Measurements from ENCODE around the gene ALKBH4. TPM values are rescaled to one million over a fixed set of nuclear protein-coding genes. Genes with fewer than 3 reads are reported as not detected.
A peak's percentile ranks its signal among the peaks of the same experiment; 100 is the strongest.

ALKBH4 gene
- total RNA-seq, 1 experiment from 2014 or later, result 31.0 TPM

DNA sequence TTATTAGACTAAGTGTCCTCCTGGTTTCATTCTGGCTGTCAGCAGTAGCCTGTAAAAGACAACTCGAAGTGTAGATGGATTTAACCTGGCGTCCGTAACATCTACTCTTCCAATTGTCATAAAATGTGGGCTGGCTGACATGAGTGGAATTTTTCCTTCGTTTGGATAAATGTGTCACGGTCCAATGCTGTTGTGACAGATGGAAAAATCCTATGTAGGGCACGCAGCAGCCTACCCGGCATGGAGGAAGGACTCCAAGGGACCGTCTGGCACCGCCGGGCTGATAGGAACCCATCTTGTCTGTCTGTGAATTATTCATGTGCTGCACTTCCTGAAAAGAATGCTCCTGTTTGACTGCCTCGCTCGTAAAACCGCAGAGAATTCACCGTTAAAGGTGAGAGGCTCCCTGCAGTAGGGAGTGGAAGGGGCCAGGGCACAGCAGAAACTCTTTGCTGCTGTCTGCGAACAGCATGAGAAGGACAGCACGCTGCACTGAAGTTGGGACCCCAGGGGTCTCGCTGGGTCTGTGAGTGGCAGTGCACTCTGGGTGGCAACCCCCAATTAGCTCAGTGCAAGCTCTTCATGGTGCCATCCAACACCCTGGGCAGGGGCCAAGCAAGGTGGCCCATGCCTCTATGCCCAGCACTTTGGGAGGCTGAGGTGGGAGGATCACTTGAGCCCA is 32.9 kb downstream of the ALKBH4 start:
- peaks cover 15% of the 10 kb centered on the region for H3K4me1 ChIP-seq (ENCODE audit: insufficient read depth, low read length)
- peak overlapping the region; percentile 42 for H3K27ac ChIP-seq (ENCODE audit: low read length)
- H3K36me3 ChIP-seq (ENCODE audit: low read depth, low read length), result no peaks in the 10 kb centered on the region
- no peaks in the 10 kb centered on the region for H3K79me2 ChIP-seq (ENCODE audit: low read length)
- H4K20me1 ChIP-seq (ENCODE audit: low read length), result no peaks in the 10 kb centered on the region
- ChIA-PET POLR2A (ENCODE audit: unreplicated experiment) (no interaction called here), CTCF (no interaction called here)
- TF ChIP-seq EZH2phosphoT487 (IDR thresholded peaks at IDR 0.05; ENCODE audit: borderline replicate concordance, low read length), result no peak
- TF ChIP-seq, protein P1, sequence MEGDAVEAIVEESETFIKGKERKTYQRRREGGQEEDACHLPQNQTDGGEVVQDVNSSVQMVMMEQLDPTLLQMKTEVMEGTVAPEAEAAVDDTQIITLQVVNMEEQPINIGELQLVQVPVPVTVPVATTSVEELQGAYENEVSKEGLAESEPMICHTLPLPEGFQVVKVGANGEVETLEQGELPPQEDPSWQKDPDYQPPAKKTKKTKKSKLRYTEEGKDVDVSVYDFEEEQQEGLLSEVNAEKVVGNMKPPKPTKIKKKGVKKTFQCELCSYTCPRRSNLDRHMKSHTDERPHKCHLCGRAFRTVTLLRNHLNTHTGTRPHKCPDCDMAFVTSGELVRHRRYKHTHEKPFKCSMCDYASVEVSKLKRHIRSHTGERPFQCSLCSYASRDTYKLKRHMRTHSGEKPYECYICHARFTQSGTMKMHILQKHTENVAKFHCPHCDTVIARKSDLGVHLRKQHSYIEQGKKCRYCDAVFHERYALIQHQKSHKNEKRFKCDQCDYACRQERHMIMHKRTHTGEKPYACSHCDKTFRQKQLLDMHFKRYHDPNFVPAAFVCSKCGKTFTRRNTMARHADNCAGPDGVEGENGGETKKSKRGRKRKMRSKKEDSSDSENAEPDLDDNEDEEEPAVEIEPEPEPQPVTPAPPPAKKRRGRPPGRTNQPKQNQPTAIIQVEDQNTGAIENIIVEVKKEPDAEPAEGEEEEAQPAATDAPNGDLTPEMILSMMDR (conservative IDR thresholded peaks at IDR 0.05; ENCODE audit: low read depth, low read length), result no peak
- no peak for TF ChIP-seq EZH2 (IDR thresholded peaks at IDR 0.05; ENCODE audit: low read length, unreplicated experiment)
- no peaks in the 10 kb centered on the region for H3K9me3 ChIP-seq (ENCODE audit: low read length)
- intact Hi-C loops (cut with micrococcal nuclease), result no loop called here
- H3K27me3 ChIP-seq (ENCODE audit: low read length), result no peaks in the 10 kb centered on the region
- peaks cover 6% of the 10 kb centered on the region for H3F3A ChIP-seq (ENCODE audit: low read length, unreplicated experiment)
- peak overlapping the region; percentile 33 for H3K4me2 ChIP-seq (ENCODE audit: low read length)
- peak; percentile 67 for ATAC-seq
- BruUV-seq (replicated peaks), result no TSS peak
- H3K9ac ChIP-seq (ENCODE audit: low read length), result no peak overlapping the region
- peak overlapping the region; percentile 74 for H2AFZ ChIP-seq (ENCODE audit: low read length)
- H3K4me3 ChIP-seq (ENCODE audit: low read length), result no peak overlapping the region
- H3K9me2 ChIP-seq (replicated peaks; ENCODE audit: low read length), result no peaks in the 10 kb centered on the region
- peak; percentile 62 for DNase-seq

DNA sequence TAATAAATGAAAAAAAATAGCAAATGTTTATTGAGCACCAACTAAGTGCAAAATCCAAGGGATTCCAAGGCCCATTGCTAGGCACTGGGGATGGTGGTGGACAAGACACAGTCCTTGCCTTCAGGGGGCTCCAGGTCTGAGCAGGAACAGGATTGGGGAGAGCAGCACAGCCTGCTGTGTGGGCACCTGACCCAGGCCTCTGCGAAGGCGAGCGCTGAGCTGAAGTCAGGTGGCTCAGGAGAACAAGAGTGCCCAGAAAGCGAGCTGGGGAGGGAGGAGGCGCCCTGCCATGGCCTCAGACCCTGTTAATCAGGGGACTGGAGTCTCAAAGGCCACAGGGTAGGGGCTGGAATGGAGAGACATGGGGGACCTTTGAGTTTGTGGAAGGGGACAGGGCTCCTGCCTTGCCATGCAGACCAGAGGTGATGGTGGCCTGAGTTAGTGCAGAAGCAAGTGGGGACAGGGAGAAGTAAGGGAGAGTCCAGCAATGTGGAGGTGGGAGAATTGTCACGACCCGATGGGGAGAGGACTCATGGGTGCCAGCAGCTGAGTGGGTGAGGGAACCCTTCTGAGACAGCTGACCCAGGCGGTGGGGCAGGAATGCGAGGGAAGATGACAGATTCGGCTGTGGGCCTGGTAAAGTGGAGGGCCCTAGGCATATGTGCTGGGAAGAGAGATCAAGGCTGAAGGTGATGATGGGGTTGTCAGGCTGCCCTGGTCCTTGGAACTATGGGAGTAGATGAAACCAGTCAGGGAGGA is 35.3 kb downstream of the ALKBH4 start:
- Histone ChIP-seq H3K36me3 (ENCODE audit: low read depth, low read length) (no peaks in the 10 kb centered on the region), H3K27ac (ENCODE audit: low read length) (no peak overlapping the region), H3K4me1 (ENCODE audit: insufficient read depth, low read length) (peaks cover 15% of the 10 kb centered on the region), H3K9me2 (replicated peaks; ENCODE audit: low read length) (no peaks in the 10 kb centered on the region), H3K4me2 (ENCODE audit: low read length) (no peak overlapping the region), H3K79me2 (ENCODE audit: low read length) (no peaks in the 10 kb centered on the region), H3K4me3 (ENCODE audit: low read length) (no peak overlapping the region), H3F3A (ENCODE audit: low read length, unreplicated experiment) (peaks cover 6% of the 10 kb centered on the region), H3K27me3 (ENCODE audit: low read length) (no peaks in the 10 kb centered on the region), H3K9me3 (ENCODE audit: low read length) (no peaks in the 10 kb centered on the region), H4K20me1 (ENCODE audit: low read length) (no peaks in the 10 kb centered on the region), H2AFZ (ENCODE audit: low read length) (no peak overlapping the region), H3K9ac (ENCODE audit: low read length) (no peak overlapping the region)
- intact Hi-C loops (cut with micrococcal nuclease), result no loop called here
- TF ChIP-seq, protein P1 (conservative IDR thresholded peaks at IDR 0.05; ENCODE audit: low read depth, low read length), result no peak
- no peak for TF ChIP-seq EZH2 (IDR thresholded peaks at IDR 0.05; ENCODE audit: low read length, unreplicated experiment)
- TF ChIP-seq EZH2phosphoT487 (IDR thresholded peaks at IDR 0.05; ENCODE audit: borderline replicate concordance, low read length), result no peak
- ChIA-PET POLR2A (ENCODE audit: unreplicated experiment) (no interaction called here), CTCF (no interaction called here)
- DNase-seq (no peak), ATAC-seq (no peak)
- no TSS peak for BruUV-seq (replicated peaks)

DNA sequence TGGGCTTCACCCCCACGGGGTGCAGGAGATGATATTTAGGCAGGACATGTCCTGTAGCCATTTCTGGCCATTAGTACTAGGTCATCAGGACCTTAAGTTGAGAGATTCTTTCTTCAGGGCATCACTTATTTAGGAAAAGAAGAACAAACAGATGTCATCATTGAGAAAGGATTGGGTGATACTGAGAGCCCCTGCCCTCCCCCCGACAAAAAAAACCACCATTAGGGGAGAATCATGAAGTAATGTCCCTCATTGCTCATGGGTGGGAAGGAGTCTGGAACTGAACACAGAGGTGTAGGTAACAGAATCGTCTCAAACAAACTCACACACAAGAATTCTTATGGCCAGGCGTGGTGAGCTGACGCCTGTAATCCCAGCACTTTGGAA is 37.7 kb downstream of the ALKBH4 start:
- Histone ChIP-seq H3K27me3 (ENCODE audit: low read length) (no peaks in the 10 kb centered on the region), H3F3A (ENCODE audit: low read length, unreplicated experiment) (peaks cover 6% of the 10 kb centered on the region), H4K20me1 (ENCODE audit: low read length) (no peaks in the 10 kb centered on the region), H3K4me2 (ENCODE audit: low read length) (no peak overlapping the region), H3K79me2 (ENCODE audit: low read length) (no peaks in the 10 kb centered on the region), H3K4me3 (ENCODE audit: low read length) (no peak overlapping the region), H3K9me2 (replicated peaks; ENCODE audit: low read length) (no peaks in the 10 kb centered on the region), H3K36me3 (ENCODE audit: low read depth, low read length) (no peaks in the 10 kb centered on the region), H3K27ac (ENCODE audit: low read length) (no peak overlapping the region), H3K4me1 (ENCODE audit: insufficient read depth, low read length) (peaks cover 8% of the 10 kb centered on the region), H3K9ac (ENCODE audit: low read length) (no peak overlapping the region), H3K9me3 (ENCODE audit: low read length) (no peaks in the 10 kb centered on the region), H2AFZ (ENCODE audit: low read length) (no peak overlapping the region)
- no TSS peak for BruUV-seq (replicated peaks)
- CTCF ChIA-PET, result no interaction called here
- no peak for ATAC-seq
- no peak for TF ChIP-seq EZH2phosphoT487 (IDR thresholded peaks at IDR 0.05; ENCODE audit: borderline replicate concordance, low read length)
- intact Hi-C loops (cut with micrococcal nuclease), result no loop called here
- POLR2A ChIA-PET (ENCODE audit: unreplicated experiment), result no interaction called here
- no peak for DNase-seq
